ENCODE measurements around the gene CSMD2. TPM values are rescaled to one million over a fixed set of nuclear protein-coding genes. Genes with fewer than 3 reads are reported as not detected.

The CSMD2 gene
- total RNA-seq, 1 experiment from 2014 or later, result 2.8 TPM

DNA sequence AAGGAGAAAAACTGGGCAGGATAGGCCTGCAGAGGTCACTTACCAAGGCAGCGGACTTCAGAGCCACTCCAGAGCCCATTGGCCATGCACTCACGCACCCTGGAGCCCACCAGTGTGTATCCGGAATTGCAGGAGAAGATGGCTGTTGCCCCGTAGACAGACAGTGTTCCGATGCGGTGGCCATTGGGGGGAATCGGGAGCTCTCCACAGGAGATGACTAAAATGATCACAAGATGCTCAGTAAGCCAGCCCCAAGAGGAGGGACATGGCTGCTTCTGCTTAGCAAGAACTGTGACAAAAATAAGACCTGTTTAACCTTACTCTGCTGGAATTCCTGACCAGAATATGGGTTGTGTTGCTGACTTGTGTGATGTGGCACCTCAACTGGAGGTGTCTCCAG, 595.7 kb downstream of the CSMD2 start:
- no peak for DNase-seq (ENCODE audit: low spot score)
- CTCF ChIA-PET, result no interaction called here
- no TSS peak for BruUV-seq (replicated peaks)

GRCh38 chr1:33563699-33564098, 601.3 kb downstream of the CSMD2 start:
- no peaks in the 10 kb centered on the region for H3K4me1 ChIP-seq (ENCODE audit: insufficient read depth, low read length, poor library complexity, severe bottlenecking)
- H3K36me3 ChIP-seq (ENCODE audit: insufficient read depth, low read length, poor library complexity, severe bottlenecking), result no peaks in the 10 kb centered on the region
- POLR2A ChIA-PET (ENCODE audit: low non-redundant PET), result no interaction called here
- CTCF ChIA-PET, result no interaction called here
- no peak overlapping the region for H3K27ac ChIP-seq (ENCODE audit: low read depth, low read length, poor library complexity, severe bottlenecking)
- H3K4me3 ChIP-seq (ENCODE audit: low read depth, low read length, poor library complexity, severe bottlenecking), result no peak overlapping the region
- intact Hi-C loops (cut with micrococcal nuclease; ENCODE audit: unreplicated experiment), result no loop called here
- H3K9me3 ChIP-seq (ENCODE audit: low read depth, low read length, poor library complexity, severe bottlenecking), result no peaks in the 10 kb centered on the region
- peaks cover 7% of the 10 kb centered on the region for H3K27me3 ChIP-seq (replicated peaks; ENCODE audit: insufficient read depth, low read depth, low read length, poor library complexity)
- TF ChIP-seq EZH2 (IDR thresholded peaks at IDR 0.05; ENCODE audit: borderline replicate concordance, low read depth, low read length, poor library complexity, severe bottlenecking), result no peak
- no peak for TF ChIP-seq CTCF (conservative IDR thresholded peaks at IDR 0.05; ENCODE audit: low read depth, low read length)
- no peak for DNase-seq (ENCODE audit: low spot score)
- no TSS peak for BruUV-seq (replicated peaks)

More for the DNA sequence above, 595.7 kb downstream of the CSMD2 start:
- Histone ChIP-seq H3K4me1 (ENCODE audit: insufficient read depth, low read length, poor library complexity, severe bottlenecking) (no peaks in the 10 kb centered on the region), H3K4me3 (ENCODE audit: low read depth, low read length, poor library complexity, severe bottlenecking) (no peak overlapping the region), H3K27me3 (replicated peaks; ENCODE audit: insufficient read depth, low read depth, low read length, poor library complexity) (peaks cover 14% of the 10 kb centered on the region), H3K9me3 (ENCODE audit: low read depth, low read length, poor library complexity, severe bottlenecking) (peaks cover 5% of the 10 kb centered on the region), H3K36me3 (ENCODE audit: insufficient read depth, low read length, poor library complexity, severe bottlenecking) (no peaks in the 10 kb centered on the region), H3K27ac (ENCODE audit: low read depth, low read length, poor library complexity, severe bottlenecking) (no peak overlapping the region)
- POLR2A ChIA-PET (ENCODE audit: low non-redundant PET), result no interaction called here
- intact Hi-C loops (cut with micrococcal nuclease; ENCODE audit: unreplicated experiment), result no loop called here
- no peak for TF ChIP-seq EZH2 (IDR thresholded peaks at IDR 0.05; ENCODE audit: borderline replicate concordance, low read depth, low read length, poor library complexity, severe bottlenecking)
- TF ChIP-seq CTCF (conservative IDR thresholded peaks at IDR 0.05; ENCODE audit: low read depth, low read length), result no peak

DNA sequence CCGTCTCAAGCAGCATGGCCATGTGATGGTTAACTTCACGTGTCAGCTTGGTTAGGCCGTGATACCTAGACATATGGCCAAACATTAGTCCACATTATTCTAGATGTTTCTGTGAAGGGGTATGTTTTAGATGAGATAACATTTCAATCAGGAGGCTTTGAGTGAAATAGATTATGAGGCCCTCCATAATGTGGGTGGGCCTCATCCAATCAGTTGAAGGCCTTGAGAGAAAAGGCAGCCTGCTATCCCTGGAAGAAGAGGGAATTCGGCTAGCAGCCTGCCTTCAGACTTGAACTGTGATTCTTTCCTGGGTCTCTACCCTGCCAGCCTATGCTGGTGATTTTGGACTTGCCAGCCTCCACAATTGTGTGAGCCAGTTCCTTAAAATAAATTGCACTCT, 602.5 kb downstream of the CSMD2 start:
- no peak overlapping the region for H3K27ac ChIP-seq (ENCODE audit: low read depth, low read length, poor library complexity, severe bottlenecking)
- no peaks in the 10 kb centered on the region for H3K9me3 ChIP-seq (ENCODE audit: low read depth, low read length, poor library complexity, severe bottlenecking)
- no peak overlapping the region for H3K4me3 ChIP-seq (ENCODE audit: low read depth, low read length, poor library complexity, severe bottlenecking)
- BruUV-seq (replicated peaks), result no TSS peak
- H3K27me3 ChIP-seq (replicated peaks; ENCODE audit: insufficient read depth, low read depth, low read length, poor library complexity), result peaks cover 7% of the 10 kb centered on the region
- H3K36me3 ChIP-seq (ENCODE audit: insufficient read depth, low read length, poor library complexity, severe bottlenecking), result no peaks in the 10 kb centered on the region
- no peaks in the 10 kb centered on the region for H3K4me1 ChIP-seq (ENCODE audit: insufficient read depth, low read length, poor library complexity, severe bottlenecking)
- TF ChIP-seq EZH2 (IDR thresholded peaks at IDR 0.05; ENCODE audit: borderline replicate concordance, low read depth, low read length, poor library complexity, severe bottlenecking) (no peak), CTCF (conservative IDR thresholded peaks at IDR 0.05; ENCODE audit: low read depth, low read length) (no peak)
- CTCF ChIA-PET, result no interaction called here
- intact Hi-C loops (cut with micrococcal nuclease; ENCODE audit: unreplicated experiment), result no loop called here
- DNase-seq (ENCODE audit: low spot score), result no peak
- POLR2A ChIA-PET (ENCODE audit: low non-redundant PET), result no interaction called here
